H1 (cell line): ENCODE measurements around the gene APP. TPM values are rescaled to one million over a fixed set of nuclear protein-coding genes. Genes with fewer than 3 reads are reported as not detected.

ENCODE experiments used
- CTCF ChIA-PET: fragments of 300-600 bp; sonication (Branson Sonifier 250); formaldehyde crosslinking; loops from one replicate; lab custom pipeline; 2021; ENCODE audit not compliant: partially characterized antibody; lab: Charles Lee
- POLR2A ChIA-PET: fragments of 300-600 bp; sonication (Branson Sonifier 250); formaldehyde crosslinking; loops from one replicate; lab custom pipeline; 2021; ENCODE audit warnings: inconsistent platforms; ENCODE audit not compliant: partially characterized antibody; lab: Charles Lee
- DNase-seq, 2 experiments: peaks; one replicate each; pipeline versions ENCODE4 v3.0.0 to v3.0.0-alpha.2; 2010 to 2022; ENCODE audit warnings: low spot score in 2 of 2, low read depth in 1 of 2, mixed read lengths in 1 of 2
- FAIRE-seq: peaks from 2 replicates; lab custom pipeline; 2011; peaks lifted over from hg19 to GRCh38; lab: Jason Lieb, UNC
- H2AFZ ChIP-seq: 2 replicates; pipeline ENCODE4 v1.8.1; 2012; ENCODE audit warnings: low read length, inconsistent platforms
- H2AK5ac ChIP-seq: 2 replicates; pipeline ENCODE4 v1.6.1; 2013; ENCODE audit warnings: low read depth, low read length
- H2BK120ac ChIP-seq: replicated peaks from 2 replicates; pipeline ENCODE3; 2013; ENCODE audit warnings: low read depth, low read length, inconsistent platforms
- H2BK12ac ChIP-seq: 2 replicates; pipeline ENCODE4 v1.6.1; 2013; ENCODE audit warnings: low read depth, low read length
- H2BK15ac ChIP-seq: 2 replicates; pipeline ENCODE4 v1.6.1; 2013; ENCODE audit warnings: low read length
- H2BK20ac ChIP-seq: 2 replicates; pipeline ENCODE4 v1.6.1; 2013; ENCODE audit warnings: low read length
- H2BK5ac ChIP-seq: 2 replicates; pipeline ENCODE4 v1.6.1; 2013; ENCODE audit warnings: low read depth, low read length
- H3K14ac ChIP-seq: 2 replicates; pipeline ENCODE4 v1.6.1; 2013; ENCODE audit warnings: inconsistent platforms; ENCODE audit not compliant: insufficient read length
- H3K18ac ChIP-seq: 2 replicates; pipeline ENCODE4 v1.6.1; 2013; ENCODE audit warnings: low read length; ENCODE audit errors: extremely low read depth
- H3K23ac ChIP-seq: 2 replicates; pipeline ENCODE4 v1.6.1; 2013; ENCODE audit warnings: inconsistent platforms; ENCODE audit not compliant: insufficient read length
- H3K23me2 ChIP-seq: 2 replicates; pipeline ENCODE4 v1.6.1; 2013; ENCODE audit warnings: low read depth, low read length
- H3K27ac ChIP-seq: 2 replicates; pipeline ENCODE4 v1.6.1; 2011; ENCODE audit warnings: low read depth, low read length, inconsistent platforms
- H3K27me3 ChIP-seq, 4 experiments: replicated peaks in 1 of 4; 1 replicate in 1 of 4; 2 replicates in 3 of 4; pipeline versions ENCODE4 v1.6.1 to v1.8.1; 2011 to 2013; ENCODE audit warnings: low read length in 3 of 4, mild to moderate bottlenecking in 3 of 4, inconsistent platforms in 2 of 4, mixed read lengths in 2 of 4, moderate library complexity in 1 of 4; ENCODE audit not compliant: control insufficient read depth in 3 of 4, insufficient read depth in 3 of 4; ENCODE audit errors: extremely low read depth in 1 of 4
- H3K36me3 ChIP-seq, 4 experiments: 2 replicates each; pipeline versions ENCODE4 v1.6.1 to v1.8.1; 2011 to 2013; ENCODE audit warnings: mild to moderate bottlenecking in 4 of 4, low read length in 3 of 4, moderate library complexity in 2 of 4, control low read depth in 1 of 4, inconsistent platforms in 1 of 4; ENCODE audit not compliant: insufficient read depth in 4 of 4, control insufficient read depth in 2 of 4
- H3K4ac ChIP-seq: replicated peaks from 2 replicates; pipeline ENCODE3; 2013; ENCODE audit warnings: low read length, low read depth, mixed read lengths, inconsistent platforms; ENCODE audit not compliant: insufficient read length
- H3K4me1 ChIP-seq, 4 experiments: replicated peaks in 1 of 4; 1 replicate in 1 of 4; 2 replicates in 3 of 4; pipeline versions ENCODE4 v1.6.1 to v1.8.1; 2011 to 2013; ENCODE audit warnings: low read length in 3 of 4, inconsistent platforms in 2 of 4, mixed read lengths in 1 of 4; ENCODE audit not compliant: insufficient read depth in 4 of 4, control insufficient read depth in 3 of 4
- H3K4me2 ChIP-seq, 2 experiments: 2 replicates each; pipeline versions ENCODE4 v1.6.1 to v1.8.1; 2011 to 2013; ENCODE audit warnings: low read depth in 2 of 2, low read length in 2 of 2, control low read depth in 1 of 2, inconsistent platforms in 1 of 2, mild to moderate bottlenecking in 1 of 2; ENCODE audit not compliant: insufficient read depth in 1 of 2
- H3K4me3 ChIP-seq, 4 experiments: fragments of 200-600, 300-600 bp in 1 of 4; sonication (generic), shearing (Covaris generic), sonication (Bioruptor Twin) in 1 of 4; 2 replicates each; pipeline versions ENCODE4 v1.5.1 to v1.8.1; 2011 to 2016; ENCODE audit warnings: low read length in 4 of 4, low read depth in 3 of 4, control low read depth in 2 of 4, inconsistent platforms in 2 of 4, mild to moderate bottlenecking in 2 of 4, mixed read lengths in 1 of 4, moderate library complexity in 1 of 4; ENCODE audit not compliant: insufficient read depth in 2 of 4; ENCODE audit errors: extremely low read depth in 1 of 4
- H3K56ac ChIP-seq: replicated peaks from 2 replicates; pipeline ENCODE3; 2013; ENCODE audit warnings: low read depth, mild to moderate bottlenecking, mixed read lengths, low read length, inconsistent platforms; ENCODE audit not compliant: insufficient read length
- H3K79me1 ChIP-seq: 2 replicates; pipeline ENCODE4 v1.6.1; 2013; ENCODE audit warnings: low read depth, low read length, control low read depth
- H3K79me2 ChIP-seq, 2 experiments: 2 replicates each; pipeline versions ENCODE4 v1.6.1 to v1.8.1; 2012 to 2013; ENCODE audit warnings: low read length in 2 of 2, mild to moderate bottlenecking in 2 of 2, inconsistent platforms in 1 of 2; ENCODE audit not compliant: insufficient read depth in 2 of 2, control insufficient read depth in 1 of 2
- H3K9ac ChIP-seq, 4 experiments: replicated peaks in 1 of 4; 1 replicate in 1 of 4; 2 replicates in 3 of 4; pipeline versions ENCODE4 v1.6.1 to v1.8.1; 2011 to 2013; ENCODE audit warnings: low read depth in 3 of 4, low read length in 3 of 4, control low read depth in 2 of 4, mild to moderate bottlenecking in 2 of 4, moderate library complexity in 2 of 4, inconsistent platforms in 1 of 4; ENCODE audit errors: extremely low read depth in 1 of 4
- H3K9me3 ChIP-seq, 2 experiments: 2 replicates each; pipeline versions ENCODE4 v1.6.1 to v1.8.1; 2012 to 2013; ENCODE audit warnings: mild to moderate bottlenecking in 2 of 2, moderate library complexity in 2 of 2, control low read depth in 1 of 2, inconsistent platforms in 1 of 2, low read depth in 1 of 2, low read length in 1 of 2, mixed read lengths in 1 of 2; ENCODE audit not compliant: insufficient read depth in 2 of 2
- H4K20me1 ChIP-seq, 2 experiments: replicated peaks in 1 of 2; 2 replicates each; pipeline versions ENCODE3 to v1.8.1; 2011 to 2013; ENCODE audit warnings: inconsistent platforms in 2 of 2, low read length in 2 of 2, mild to moderate bottlenecking in 1 of 2; ENCODE audit not compliant: insufficient read depth in 2 of 2, control insufficient read depth in 1 of 2
- H4K5ac ChIP-seq: 2 replicates; pipeline ENCODE4 v1.6.1; 2013; ENCODE audit warnings: low read length, low read depth, mixed read lengths, inconsistent platforms; ENCODE audit not compliant: insufficient read length
- H4K8ac ChIP-seq: 2 replicates; pipeline ENCODE4 v1.8.0; 2013; ENCODE audit warnings: mild to moderate bottlenecking, moderate library complexity, low read length, inconsistent platforms; ENCODE audit not compliant: insufficient read depth; ENCODE audit errors: extremely low read depth
- H4K91ac ChIP-seq: replicated peaks from 2 replicates; pipeline ENCODE3; 2013; ENCODE audit warnings: low read length, mixed read lengths, inconsistent platforms; ENCODE audit not compliant: insufficient read length
- ASH2L ChIP-seq: fragments of 200-600, 300-600 bp; sonication (generic); IDR thresholded peaks from one replicate; pipeline ENCODE4 v1.7.1; 2017; ENCODE audit warnings: low read length
- BRCA1 ChIP-seq: IDR thresholded peaks from 2 replicates; pipeline ENCODE4 v1.6.1; 2012; ENCODE audit warnings: low read depth, low read length, improper control_type of control experiment
- CEBPB ChIP-seq: IDR thresholded peaks from 2 replicates; pipeline ENCODE4 v1.6.1; 2012; ENCODE audit warnings: low read depth, low read length
- NANOG ChIP-seq: IDR thresholded peaks from 2 replicates; pipeline ENCODE4 v1.6.1; 2011; ENCODE audit warnings: low read length, low read depth, mild to moderate bottlenecking, inconsistent platforms; ENCODE audit not compliant: insufficient read depth, poor library complexity, severe bottlenecking
- POU5F1 ChIP-seq: IDR thresholded peaks from 2 replicates; pipeline ENCODE4 v1.6.1; 2011; ENCODE audit warnings: low read depth, mild to moderate bottlenecking, low read length, moderate library complexity
- SIN3A ChIP-seq, 2 experiments: IDR thresholded peaks in 1 of 2; conservative IDR thresholded peaks in 1 of 2; 2 replicates each; pipeline ENCODE4 v1.6.1; 2011 to 2012; ENCODE audit warnings: low read length in 2 of 2, improper control_type of control experiment in 1 of 2, low read depth in 1 of 2, mild to moderate bottlenecking in 1 of 2
- SIRT6 ChIP-seq: IDR thresholded peaks from one replicate; pipeline ENCODE4 v1.7.1; 2012; ENCODE audit warnings: low read length, inconsistent platforms
- SP1 ChIP-seq: IDR thresholded peaks from 2 replicates; pipeline ENCODE4 v1.6.1; 2011; ENCODE audit warnings: low read depth, low read length
- WGBS, 2 experiments: shearing (Covaris generic) in 1 of 2; methylation state at CpG; one replicate each; pipeline versions ENCODE4 v1.1.6 to v1.1.7; 2013 to 2015; ENCODE audit warnings: low lambda C conversion rate in 2 of 2, mixed read lengths in 2 of 2, inconsistent platforms in 1 of 2, low coverage in 1 of 2, missing lambda C conversion rate in 1 of 2; ENCODE audit not compliant: insufficient replicate concordance in 2 of 2, insufficient coverage in 1 of 2, insufficient read length in 1 of 2; ENCODE audit errors: extremely low coverage in 1 of 2, missing lambda C conversion rate in 1 of 2; 5-methylcytosine and 5-hydroxymethylcytosine counted together
- polyA plus RNA-seq, 7 experiments: library from polyadenylated mRNA; depleted of rRNA in 3 of 7; stranded (reverse) in 5 of 7; unstranded in 2 of 7; fragments of >200 nt in 5 of 7; fragments of 200-250 nt in 2 of 7; gene quantifications; 1 replicate in 5 of 7; 2 replicates in 1 of 7; 4 replicates in 1 of 7; pipeline versions ENCODE4 v1.2.1 to v1.2.3, GENCODE V29; 2011 to 2013; ENCODE audit warnings: missing spikeins in 2 of 7, mixed read lengths in 2 of 7
- total RNA-seq: library from RNA; stranded (reverse); fragmentation: NEBNext Ultra II Directional; extraction: Animal tissue kit (Norgen Biotek cat#: 25700); gene quantifications from 2 replicates; pipeline ENCODE4 v1.2.1, GENCODE V29; 2021

APP gene
- total and polyA plus RNA-seq, 2 of the 8 experiments (the other 6 are each of a cell fraction or from before 2014, with no cell fraction given): 375 to 551 TPM

DNA sequence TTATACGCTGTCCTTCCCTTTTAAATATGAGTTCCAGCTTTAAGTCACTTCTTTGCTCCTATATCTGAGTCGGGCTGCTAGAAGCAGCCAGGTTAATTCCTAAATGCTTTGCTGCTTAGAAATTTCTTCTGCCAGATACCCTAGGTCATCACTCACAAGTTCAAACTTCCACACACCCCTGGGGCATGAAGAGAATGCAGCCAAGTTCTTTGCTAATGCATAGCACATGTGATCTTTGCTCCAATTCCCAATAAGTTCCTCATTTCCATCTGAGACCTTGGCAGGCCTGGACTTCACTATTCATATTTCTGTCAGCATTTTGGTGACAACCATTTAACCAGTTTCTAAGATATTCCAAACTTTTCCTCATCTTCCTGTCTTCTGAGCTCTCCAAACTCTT lies 14.5 kb upstream of the APP start:
- H3K79me2 ChIP-seq: no peaks in the 10 kb centered on the region
- no peak overlapping the region for H3K18ac ChIP-seq
- no peaks in the 10 kb centered on the region for H4K20me1 ChIP-seq
- H2BK15ac ChIP-seq: no peak overlapping the region
- WGBS, 2 experiments: 96% methylated on average over 2 of the region's 2 CpGs; no CpG with 5 or more reads in 1 of the 2 experiments
- FAIRE-seq (no peak), DNase-seq (no peak)
- H3K27ac ChIP-seq: no peak overlapping the region
- no peak overlapping the region for H2BK12ac ChIP-seq
- CTCF ChIA-PET: no interaction called here
- H3K79me1 ChIP-seq: no peaks in the 10 kb centered on the region
- H3K4ac ChIP-seq: no peak overlapping the region
- H3K4me2 ChIP-seq: no peak overlapping the region
- no peak overlapping the region for H2BK5ac ChIP-seq
- no peak overlapping the region for H3K4me3 ChIP-seq
- no peak overlapping the region for H2AK5ac ChIP-seq
- H3K14ac ChIP-seq: no peak overlapping the region
- no peak overlapping the region for H2AFZ ChIP-seq
- H4K5ac ChIP-seq: no peak overlapping the region
- H2BK20ac ChIP-seq: no peak overlapping the region
- no peaks in the 10 kb centered on the region for H3K4me1 ChIP-seq
- no peak overlapping the region for H4K8ac ChIP-seq
- no peak overlapping the region for H2BK120ac ChIP-seq
- no peak overlapping the region for H3K9ac ChIP-seq
- no peak overlapping the region for H3K23ac ChIP-seq
- H4K91ac ChIP-seq: no peak overlapping the region
- peaks cover 5 to 12% of the 10 kb centered on the region in 2 experiments; a peak in 2 of 4 replicates for H3K9me3 ChIP-seq
- peaks cover 0 to 3% (median 0%) of the 10 kb centered on the region in 4 experiments; a peak in 1 of 8 replicates for H3K36me3 ChIP-seq
- POLR2A ChIA-PET: no interaction called here
- H3K23me2 ChIP-seq: no peaks in the 10 kb centered on the region
- H3K27me3 ChIP-seq: no peaks in the 10 kb centered on the region
- H3K56ac ChIP-seq: no peak overlapping the region
- TF ChIP-seq SP1: no peak
- no peak for TF ChIP-seq ASH2L
- TF ChIP-seq SIN3A (conservative IDR thresholded peaks at IDR 0.05 in 1 of 2, IDR thresholded peaks at IDR 0.05 in 1 of 2; ENCODE audit: low read depth in 1 of 2, low read length in 2 of 2): no peak
- no peak for TF ChIP-seq SIRT6
- TF ChIP-seq CEBPB: no peak
- no peak for TF ChIP-seq POU5F1
- no peak for TF ChIP-seq BRCA1
- no peak for TF ChIP-seq NANOG
